Activated CD4-positive, alpha-beta memory T cell treated with anti-CD3 and anti-CD28 coated beads for 36 hours (primary cell): ENCODE data around the gene EIF4EBP2. TPM values are rescaled to one million over a fixed set of nuclear protein-coding genes. Genes with fewer than 3 reads are reported as not detected.

Experiments used
- CTCF ChIA-PET: fragments of 350-600 bp; sonication (Branson Sonifier 250); formaldehyde crosslinking; loops from one replicate; lab custom pipeline; 2021; ENCODE audit warnings: antibody characterized with exemption, inconsistent platforms; lab: Charles Lee
- POLR2A ChIA-PET: fragments of 350-600 bp; sonication (Branson Sonifier 250); formaldehyde crosslinking; loops from one replicate; lab custom pipeline; 2021; ENCODE audit warnings: antibody characterized with exemption; lab: Charles Lee
- DNase-seq: peaks from one replicate; pipeline ENCODE4 v3.0.0-alpha.2; 2020
- H3K27ac Mint-ChIP-seq: one replicate; pipeline ENCODE4 v1.8.0; 2021; ENCODE audit warnings: mixed read lengths
- H3K27me3 Mint-ChIP-seq: one replicate; pipeline ENCODE4 v1.8.0; 2021; ENCODE audit warnings: mixed read lengths
- H3K36me3 Mint-ChIP-seq: one replicate; pipeline ENCODE4 v1.8.0; 2021; ENCODE audit warnings: mixed read lengths
- H3K4me1 Mint-ChIP-seq: one replicate; pipeline ENCODE4 v1.8.0; 2021; ENCODE audit warnings: low read depth, mixed read lengths
- H3K4me3 Mint-ChIP-seq: one replicate; pipeline ENCODE4 v1.8.0; 2021; ENCODE audit warnings: mild to moderate bottlenecking, mixed read lengths
- H3K9me3 Mint-ChIP-seq: one replicate; pipeline ENCODE4 v1.8.0; 2021; ENCODE audit warnings: mixed read lengths
- intact Hi-C: fragments of 100-400 bp; cut with micrococcal nuclease; formaldehyde crosslinking; loops from one replicate; pipeline ENCODE4 v1.15.1; 2023
- total RNA-seq, 2 experiments: library from RNA; stranded (reverse); gene quantifications; one replicate each; pipeline ENCODE4 v1.2.3, GENCODE V29; 2021

The EIF4EBP2 gene
- total RNA-seq, 2 experiments from 2014 or later = 27.1 to 27.5 TPM

- intact Hi-C loops = no loop called here
- no peak overlapping the region for H3K27ac Mint-ChIP-seq
- ChIA-PET POLR2A (no interaction called here), CTCF (interaction anchor here (1.6 kb wide), 1 partner anchor 138 kb away, joined by 4 read pairs; no protein-coding TSS in a partner anchor)
- no peaks in the 10 kb centered on the region for H3K9me3 Mint-ChIP-seq
- no peak overlapping the region for H3K4me3 Mint-ChIP-seq
- H3K36me3 Mint-ChIP-seq = peaks cover 16% of the 10 kb centered on the region
- no peaks in the 10 kb centered on the region for H3K27me3 Mint-ChIP-seq
- no peak for DNase-seq
- H3K4me1 Mint-ChIP-seq = peaks cover 61% of the 10 kb centered on the region
Measured at GRCh38 chr10:70410608-70411007, 6.7 kb downstream of the EIF4EBP2 start.

DNA sequence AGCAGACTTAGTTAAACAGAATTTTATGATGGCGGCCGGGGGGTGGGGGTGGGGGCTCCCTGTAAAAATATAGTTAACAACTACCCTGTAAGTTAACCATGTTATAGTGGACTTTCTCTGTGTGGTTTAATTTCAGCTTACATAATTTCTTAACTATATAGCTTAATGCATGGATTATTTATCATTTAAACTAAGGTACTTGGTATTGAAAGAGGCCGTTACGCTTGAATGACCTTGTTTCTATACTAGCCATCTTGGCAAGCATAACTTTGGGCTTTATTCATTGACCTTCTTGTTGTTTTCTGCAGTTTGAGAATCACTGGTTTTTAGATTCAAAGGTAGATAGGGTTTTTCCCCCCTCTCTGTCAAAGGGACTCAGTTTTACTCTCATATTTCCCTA is 8.4 kb downstream of the EIF4EBP2 start:
- CTCF ChIA-PET = interaction anchor here (1.2 kb wide), 1 partner anchor 8 kb away, joined by 3 read pairs; no protein-coding TSS in a partner anchor
- POLR2A ChIA-PET = no interaction called here
- H3K4me1 Mint-ChIP-seq = peaks cover 62% of the 10 kb centered on the region
- H3K36me3 Mint-ChIP-seq = peaks cover 10% of the 10 kb centered on the region
- no peak for DNase-seq
- H3K9me3 Mint-ChIP-seq = no peaks in the 10 kb centered on the region
- no peak overlapping the region for H3K27ac Mint-ChIP-seq
- H3K4me3 Mint-ChIP-seq = no peak overlapping the region
- no peaks in the 10 kb centered on the region for H3K27me3 Mint-ChIP-seq
- intact Hi-C loops = no loop called here

- H3K9me3 Mint-ChIP-seq = no peaks in the 10 kb centered on the region
- H3K4me3 Mint-ChIP-seq = no peak overlapping the region
- H3K4me1 Mint-ChIP-seq = peaks cover 37% of the 10 kb centered on the region
- DNase-seq = no peak
- POLR2A ChIA-PET = interaction anchor here (0.9 to 1.8 kb wide), 2 partner anchors 13 to 271 kb away, joined by 3 to 17 read pairs; partner anchors contain the start of gene EIF4EBP2
- H3K27ac Mint-ChIP-seq = peak overlapping the region; percentile 81
- H3K27me3 Mint-ChIP-seq = no peaks in the 10 kb centered on the region
- CTCF ChIA-PET = interaction anchor here (0.8 to 1.3 kb wide), 6 partner anchors 13 to 324 kb away, joined by 3 to 5 read pairs (median 3); partner anchors contain the start of gene EIF4EBP2
- intact Hi-C loops = loop anchor here (1.0 kb wide), 1 partner anchor 12 kb away; no protein-coding TSS in a partner anchor
- H3K36me3 Mint-ChIP-seq = peaks cover 15% of the 10 kb centered on the region
Measured at GRCh38 chr10:70417568-70417967, 13.6 kb downstream of the EIF4EBP2 start.

DNA sequence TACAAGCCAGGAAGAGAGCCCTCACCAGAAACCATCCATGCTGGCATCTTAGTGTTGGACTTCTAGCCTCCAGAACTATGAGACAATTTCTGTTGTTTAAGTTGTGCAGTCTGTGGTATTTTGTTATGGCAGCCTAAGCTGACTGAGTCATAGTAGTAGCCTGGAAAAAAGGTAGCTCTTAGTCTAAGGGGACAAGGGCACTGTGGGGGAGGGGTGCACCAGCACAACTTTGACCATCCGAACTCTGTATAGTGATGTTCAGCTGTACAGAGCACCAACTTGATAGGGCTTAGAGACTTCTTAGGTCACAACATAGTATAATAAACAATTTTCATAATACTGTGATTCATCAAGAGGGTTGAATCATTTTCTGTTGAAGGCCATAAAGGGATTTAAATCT is 14.3 kb downstream of the EIF4EBP2 start:
- Mint-ChIP-seq H3K36me3 (peaks cover 19% of the 10 kb centered on the region), H3K27me3 (no peaks in the 10 kb centered on the region), H3K4me1 (peaks cover 33% of the 10 kb centered on the region), H3K27ac (peak overlapping the region; percentile 81), H3K4me3 (no peak overlapping the region), H3K9me3 (no peaks in the 10 kb centered on the region)
- ChIA-PET CTCF (interaction anchor here (0.8 to 1.3 kb wide), 3 partner anchors 14 to 31 kb away, joined by 3 to 5 read pairs (median 4); partner anchors contain the start of gene EIF4EBP2), POLR2A (interaction anchor here (0.9 to 1.8 kb wide), 2 partner anchors 14 to 272 kb away, joined by 3 to 17 read pairs; partner anchors contain the start of gene EIF4EBP2)
- DNase-seq = peak; percentile 27
- intact Hi-C loops = no loop called here

GRCh38 chr10:70418713-70419112 is 14.8 kb downstream of the EIF4EBP2 start:
- DNase-seq = no peak
- peaks cover 33% of the 10 kb centered on the region for H3K4me1 Mint-ChIP-seq
- ChIA-PET POLR2A (interaction anchor here (1.8 kb wide), 1 partner anchor 14 kb away, joined by 17 read pairs; the partner anchor contains the start of gene EIF4EBP2), CTCF (interaction anchor here (1.3 kb wide), 1 partner anchor 16 kb away, joined by 3 read pairs; no protein-coding TSS in a partner anchor)
- H3K27ac Mint-ChIP-seq = no peak overlapping the region
- no peaks in the 10 kb centered on the region for H3K27me3 Mint-ChIP-seq
- H3K36me3 Mint-ChIP-seq = peaks cover 22% of the 10 kb centered on the region
- no peak overlapping the region for H3K4me3 Mint-ChIP-seq
- intact Hi-C loops = no loop called here
- H3K9me3 Mint-ChIP-seq = no peaks in the 10 kb centered on the region

DNA sequence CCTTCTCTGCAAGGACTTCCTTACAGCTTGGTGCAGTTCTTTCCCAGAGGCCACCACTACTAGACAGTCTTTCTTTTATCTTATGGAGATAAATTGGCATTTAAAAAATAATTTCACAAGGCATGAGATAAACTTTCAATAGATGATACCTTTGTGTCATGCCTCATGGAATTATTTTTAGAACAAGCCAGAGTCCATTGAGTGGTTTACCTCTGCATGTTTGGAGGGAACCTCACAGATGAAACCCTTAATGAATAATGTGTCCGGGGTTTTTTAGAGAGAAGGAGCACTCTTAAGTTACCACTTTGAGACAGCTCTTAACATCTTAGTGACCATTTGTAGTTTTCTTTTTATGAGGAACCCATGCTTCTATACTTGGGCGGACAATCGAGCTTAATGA is 20.4 kb downstream of the EIF4EBP2 start:
- Mint-ChIP-seq H3K4me3 (no peak overlapping the region), H3K4me1 (peaks cover 6% of the 10 kb centered on the region), H3K27ac (no peak overlapping the region), H3K9me3 (no peaks in the 10 kb centered on the region), H3K27me3 (no peaks in the 10 kb centered on the region), H3K36me3 (peaks cover 25% of the 10 kb centered on the region)
- no peak for DNase-seq
- intact Hi-C loops = no loop called here
- ChIA-PET POLR2A (no interaction called here), CTCF (interaction anchor here (1.0 kb wide), 1 partner anchor 308 kb away, joined by 5 read pairs; no protein-coding TSS in a partner anchor)

DNA sequence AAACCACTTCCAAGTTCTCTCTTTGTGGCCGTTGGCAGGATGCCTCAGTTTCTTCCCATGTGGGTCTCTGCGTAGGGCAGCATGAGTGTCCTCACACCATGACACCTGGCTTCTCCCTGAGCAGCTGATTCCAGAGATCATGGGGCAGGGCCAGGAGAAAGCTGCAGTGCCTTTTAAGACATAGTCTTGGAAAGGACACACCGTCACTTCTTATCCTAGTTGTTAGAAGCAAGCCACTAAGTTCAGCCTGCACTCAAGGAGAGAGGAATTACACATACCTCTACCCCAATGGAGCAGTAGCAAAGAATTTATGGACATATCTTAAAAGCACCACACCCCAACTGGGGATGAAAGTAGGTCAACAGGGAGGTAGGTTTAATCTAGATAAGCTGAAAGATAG is 21.2 kb downstream of the EIF4EBP2 start:
- Mint-ChIP-seq H3K36me3 (peaks cover 21% of the 10 kb centered on the region), H3K4me3 (no peak overlapping the region), H3K27ac (no peak overlapping the region), H3K27me3 (no peaks in the 10 kb centered on the region), H3K4me1 (peaks cover 6% of the 10 kb centered on the region), H3K9me3 (no peaks in the 10 kb centered on the region)
- POLR2A ChIA-PET = interaction anchor here (1.0 kb wide), 1 partner anchor 23 kb away, joined by 6 read pairs; no protein-coding TSS in a partner anchor
- DNase-seq = no peak
- CTCF ChIA-PET = interaction anchor here (0.8 to 1.0 kb wide), 2 partner anchors 20 to 309 kb away, joined by 3 to 5 read pairs; no protein-coding TSS in a partner anchor
- intact Hi-C loops = no loop called here

GRCh38 chr10:70426823-70427222 is 22.9 kb downstream of the EIF4EBP2 start:
- Mint-ChIP-seq H3K4me3 (no peak overlapping the region), H3K9me3 (no peaks in the 10 kb centered on the region), H3K27ac (no peak overlapping the region), H3K27me3 (no peaks in the 10 kb centered on the region), H3K36me3 (peaks cover 18% of the 10 kb centered on the region), H3K4me1 (peaks cover 7% of the 10 kb centered on the region)
- no peak for DNase-seq
- ChIA-PET POLR2A (no interaction called here), CTCF (interaction anchor here (1.2 to 1.9 kb wide), 2 partner anchors 21 to 34 kb away, joined by 3 to 4 read pairs; no protein-coding TSS in a partner anchor)
- intact Hi-C loops = no loop called here

- Mint-ChIP-seq H3K27ac (no peak overlapping the region), H3K36me3 (no peaks in the 10 kb centered on the region), H3K9me3 (no peaks in the 10 kb centered on the region), H3K4me1 (peaks cover 20% of the 10 kb centered on the region), H3K4me3 (no peak overlapping the region), H3K27me3 (no peaks in the 10 kb centered on the region)
- CTCF ChIA-PET = interaction anchor here (0.6 to 1.3 kb wide), 5 partner anchors 16 to 81 kb away, joined by 3 to 5 read pairs (median 3); no protein-coding TSS in a partner anchor
- no peak for DNase-seq
- intact Hi-C loops = no loop called here
- POLR2A ChIA-PET = interaction anchor here (0.7 to 1.4 kb wide), 2 partner anchors 9 to 26 kb away, joined by 3 to 5 read pairs; no protein-coding TSS in a partner anchor
Measured at GRCh38 chr10:70430493-70431445, 26.8 kb downstream of the EIF4EBP2 start.

GRCh38 chr10:70432101-70432500 is 28.2 kb downstream of the EIF4EBP2 start:
- Mint-ChIP-seq H3K36me3 (no peaks in the 10 kb centered on the region), H3K27ac (no peak overlapping the region), H3K4me3 (no peak overlapping the region), H3K9me3 (no peaks in the 10 kb centered on the region), H3K27me3 (no peaks in the 10 kb centered on the region), H3K4me1 (peaks cover 20% of the 10 kb centered on the region)
- ChIA-PET POLR2A (no interaction called here), CTCF (interaction anchor here (1.0 to 1.2 kb wide), 2 partner anchors 14 to 52 kb away, joined by 3 read pairs; no protein-coding TSS in a partner anchor)
- intact Hi-C loops = no loop called here
- DNase-seq = no peak

- no peaks in the 10 kb centered on the region for H3K27me3 Mint-ChIP-seq
- CTCF ChIA-PET = interaction anchor here (0.7 to 1.2 kb wide), 4 partner anchors 13 to 211 kb away, joined by 3 to 5 read pairs (median 3); no protein-coding TSS in a partner anchor
- H3K4me1 Mint-ChIP-seq = peaks cover 20% of the 10 kb centered on the region
- intact Hi-C loops = no loop called here
- no peak for DNase-seq
- H3K9me3 Mint-ChIP-seq = no peaks in the 10 kb centered on the region
- H3K36me3 Mint-ChIP-seq = no peaks in the 10 kb centered on the region
- no peak overlapping the region for H3K27ac Mint-ChIP-seq
- POLR2A ChIA-PET = interaction anchor here (0.7 kb wide), 1 partner anchor 1264 kb away, joined by 3 read pairs; no protein-coding TSS in a partner anchor
- no peak overlapping the region for H3K4me3 Mint-ChIP-seq
Measured at GRCh38 chr10:70432561-70433263, 28.8 kb downstream of the EIF4EBP2 start.
